Mucosa of descending colon (tissue), 3 donors: ENCODE data around the gene ERICH6. TPM values are rescaled to one million over a fixed set of nuclear protein-coding genes. Genes with fewer than 3 reads are reported as not detected.

ENCODE experiments used
- ATAC-seq: fragments of 200-7000 bp; cut with Tn5 transposase; one replicate; pipeline ENCODE4 v1.9.1; 2020; ENCODE audit warnings: mild to moderate bottlenecking, moderate library complexity
- DNase-seq, 3 donors: peaks; one replicate each; pipeline ENCODE4 v3.0.0-alpha.2; 2020
- H3K36me3 ChIP-seq: fragments of 200-600 bp; one replicate; pipeline ENCODE4 v1.8.0; 2021; ENCODE audit warnings: low read depth, mild to moderate bottlenecking
- H3K4me1 ChIP-seq: fragments of 200-600 bp; one replicate; pipeline ENCODE4 v1.8.0; 2021; ENCODE audit warnings: low read depth, mild to moderate bottlenecking
- H3K4me3 ChIP-seq: fragments of 200-600 bp; one replicate; pipeline ENCODE4 v1.8.0; 2021; ENCODE audit warnings: mild to moderate bottlenecking
- H3K9me3 ChIP-seq: fragments of 200-600 bp; one replicate; pipeline ENCODE4 v1.8.0; 2021; ENCODE audit warnings: mild to moderate bottlenecking
- intact Hi-C, 2 donors: fragments of 100-400 bp; cut with DNase I in 1 of 2; cut with micrococcal nuclease in 1 of 2; formaldehyde crosslinking; loops; one replicate each; pipeline versions ENCODE4 v1.11.0 to v1.11.1; 2022; cut with DNase I, micrococcal nuclease
- total RNA-seq, 3 donors: library from RNA; stranded (reverse); fragmentation: NEBNext Ultra II Directional in 2 of 3; extraction: Animal tissue kit (Norgen Biotek cat#: 25700) in 2 of 3; gene quantifications; one replicate each; pipeline versions ENCODE4 v1.2.1 to v1.2.4, GENCODE V29; 2021 to 2023
- TF ChIP-seq, protein P1 (sequence below): fragments of 200-600 bp; IDR thresholded peaks from one replicate; pipeline ENCODE4 v1.8.0; 2022; ENCODE audit warnings: antibody characterized with exemption, mild to moderate bottlenecking
- donor health status: DM: no; HTN: no; CAD: no; lungs with moderate emphysema.
- donor health status: DM: no; HTN: no; CAD: no.
- donor health status: DM: no; HTN: yes; CAD: no.

The ERICH6 gene
- total RNA-seq, 3 donors from 2014 or later: not detected

- intact Hi-C loops: no loop called here
- TF ChIP-seq, protein P1, sequence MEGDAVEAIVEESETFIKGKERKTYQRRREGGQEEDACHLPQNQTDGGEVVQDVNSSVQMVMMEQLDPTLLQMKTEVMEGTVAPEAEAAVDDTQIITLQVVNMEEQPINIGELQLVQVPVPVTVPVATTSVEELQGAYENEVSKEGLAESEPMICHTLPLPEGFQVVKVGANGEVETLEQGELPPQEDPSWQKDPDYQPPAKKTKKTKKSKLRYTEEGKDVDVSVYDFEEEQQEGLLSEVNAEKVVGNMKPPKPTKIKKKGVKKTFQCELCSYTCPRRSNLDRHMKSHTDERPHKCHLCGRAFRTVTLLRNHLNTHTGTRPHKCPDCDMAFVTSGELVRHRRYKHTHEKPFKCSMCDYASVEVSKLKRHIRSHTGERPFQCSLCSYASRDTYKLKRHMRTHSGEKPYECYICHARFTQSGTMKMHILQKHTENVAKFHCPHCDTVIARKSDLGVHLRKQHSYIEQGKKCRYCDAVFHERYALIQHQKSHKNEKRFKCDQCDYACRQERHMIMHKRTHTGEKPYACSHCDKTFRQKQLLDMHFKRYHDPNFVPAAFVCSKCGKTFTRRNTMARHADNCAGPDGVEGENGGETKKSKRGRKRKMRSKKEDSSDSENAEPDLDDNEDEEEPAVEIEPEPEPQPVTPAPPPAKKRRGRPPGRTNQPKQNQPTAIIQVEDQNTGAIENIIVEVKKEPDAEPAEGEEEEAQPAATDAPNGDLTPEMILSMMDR: no peak
- no peak for ATAC-seq
- peaks cover 57% of the 10 kb centered on the region for H3K4me1 ChIP-seq
- H3K9me3 ChIP-seq: no peaks in the 10 kb centered on the region
- H3K36me3 ChIP-seq: no peaks in the 10 kb centered on the region
- no peak for DNase-seq
- H3K4me3 ChIP-seq: no peak overlapping the region
These were observed 43.3 kb upstream of the ERICH6 start for GRCh38 chr3:150746791-150747590.

DNA sequence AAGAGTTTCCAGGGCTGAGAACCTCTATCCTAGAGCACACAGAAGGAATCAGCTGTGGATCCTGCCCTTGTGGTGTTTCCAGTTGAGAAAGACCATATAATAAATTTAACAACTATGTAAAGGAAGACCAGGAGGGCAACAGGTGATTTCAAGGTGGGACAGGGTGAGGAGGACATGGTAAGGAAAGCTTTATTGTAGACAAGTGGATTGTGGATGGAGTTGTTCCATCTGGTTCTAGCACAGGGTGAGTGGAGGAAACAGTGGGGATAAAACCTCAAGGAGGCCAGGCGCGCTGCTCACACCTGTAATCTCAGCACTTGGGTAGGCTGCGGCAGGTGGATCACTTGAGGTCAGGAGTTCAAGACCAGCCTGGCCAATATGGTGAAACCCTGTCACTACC, 42.1 kb upstream of the ERICH6 start:
- no peak for ATAC-seq
- intact Hi-C loops: no loop called here
- peaks cover 46% of the 10 kb centered on the region for H3K4me1 ChIP-seq
- H3K36me3 ChIP-seq: no peaks in the 10 kb centered on the region
- TF ChIP-seq, protein P1: no peak
- no peaks in the 10 kb centered on the region for H3K9me3 ChIP-seq
- DNase-seq: no peak
- no peak overlapping the region for H3K4me3 ChIP-seq

DNA sequence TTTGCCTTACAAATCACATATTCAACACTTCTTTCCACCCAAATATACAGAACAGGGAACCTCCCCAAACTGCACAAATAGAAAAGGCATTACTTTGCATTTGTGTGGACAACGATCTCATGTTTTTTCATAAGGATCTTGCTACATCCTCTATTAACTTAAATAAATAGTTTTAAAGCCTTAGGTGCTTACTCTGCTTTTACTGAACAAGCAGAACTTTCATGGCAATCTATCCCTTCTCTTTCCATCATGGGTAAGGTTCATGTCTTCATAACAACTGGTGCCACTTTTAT, 41.1 kb upstream of the ERICH6 start:
- no peak for ATAC-seq
- DNase-seq: no peak
- intact Hi-C loops: no loop called here
- TF ChIP-seq, protein P1: no peak
- Histone ChIP-seq H3K4me3 (no peak overlapping the region), H3K36me3 (no peaks in the 10 kb centered on the region), H3K4me1 (peaks cover 39% of the 10 kb centered on the region), H3K9me3 (no peaks in the 10 kb centered on the region)

DNA sequence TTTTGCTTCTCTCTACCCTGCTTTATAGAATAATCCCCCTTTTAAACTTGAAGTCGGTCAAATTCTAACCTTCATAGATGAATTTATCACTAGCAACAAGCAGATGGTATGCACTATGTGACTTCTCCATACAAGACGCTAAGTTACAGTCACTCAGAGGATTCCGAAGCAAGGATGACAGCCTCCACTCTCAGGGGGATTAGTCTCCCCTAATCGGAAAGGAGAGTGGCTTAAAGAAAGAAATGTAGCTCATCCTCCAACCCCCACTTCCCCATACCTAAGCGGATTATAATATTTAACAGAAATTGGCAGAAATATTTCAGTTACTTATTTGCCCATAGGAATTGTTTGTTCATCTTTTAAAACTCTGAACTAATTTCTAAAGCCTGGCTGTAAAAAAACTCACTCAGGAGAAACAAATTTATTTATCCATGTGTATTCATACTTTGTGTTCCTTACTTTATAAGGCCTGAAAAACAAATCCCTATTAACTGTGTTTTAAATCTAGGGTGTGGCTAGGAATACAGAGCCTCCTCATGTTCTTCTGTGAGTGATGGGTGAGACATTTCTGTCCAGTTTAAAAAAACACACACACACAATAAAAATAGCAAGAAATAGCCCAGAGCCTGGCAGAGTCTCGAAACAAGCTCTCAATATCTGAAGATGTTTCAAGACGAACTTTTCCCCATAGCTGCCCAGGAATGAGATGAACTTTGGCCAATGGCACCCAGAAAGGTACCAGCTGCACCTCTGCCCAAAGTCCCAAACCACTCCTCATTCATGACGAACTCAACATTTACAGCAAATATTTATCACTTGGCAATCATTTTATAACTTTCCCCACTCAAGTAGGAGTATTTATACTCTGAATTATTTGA, 40.6 kb upstream of the ERICH6 start:
- TF ChIP-seq, protein P1: no peak
- ATAC-seq: peak; percentile 35
- no peak for DNase-seq
- peaks cover 34% of the 10 kb centered on the region for H3K4me1 ChIP-seq
- no peak overlapping the region for H3K4me3 ChIP-seq
- no peaks in the 10 kb centered on the region for H3K36me3 ChIP-seq
- no peaks in the 10 kb centered on the region for H3K9me3 ChIP-seq
- intact Hi-C loops: no loop called here

DNA sequence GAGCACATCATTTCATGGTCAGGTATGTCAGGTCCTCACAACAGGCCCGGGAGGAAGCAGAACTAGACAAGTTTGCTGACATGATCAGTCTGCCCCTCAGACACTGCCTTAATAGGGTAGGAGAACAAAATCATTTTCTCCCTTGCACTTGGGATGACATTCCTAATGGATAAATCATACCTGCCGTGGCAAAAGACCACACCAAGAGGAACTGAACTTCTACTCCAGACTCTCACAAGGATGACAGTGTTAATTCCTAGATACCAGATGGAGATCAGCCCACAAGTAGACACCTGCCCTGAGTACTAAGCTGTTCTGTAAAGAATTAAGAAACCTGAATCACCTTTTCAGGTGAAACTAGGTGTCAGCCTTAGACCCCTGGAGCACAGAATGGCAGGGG, 39.8 kb upstream of the ERICH6 start:
- no peaks in the 10 kb centered on the region for H3K9me3 ChIP-seq
- H3K4me1 ChIP-seq: peaks cover 27% of the 10 kb centered on the region
- TF ChIP-seq, protein P1: no peak
- no peak overlapping the region for H3K4me3 ChIP-seq
- no peaks in the 10 kb centered on the region for H3K36me3 ChIP-seq
- DNase-seq (no peak), ATAC-seq (no peak)
- intact Hi-C loops: no loop called here
